Measurements from ENCODE around the gene RPUSD1. TPM values are rescaled to one million over a fixed set of nuclear protein-coding genes. Genes with fewer than 3 reads are reported as not detected.
A peak's percentile ranks its signal among the peaks of the same experiment; 100 is the strongest.

The RPUSD1 gene
- total and polyA plus RNA-seq, 12 donors, result 1.1 to 40.1 (median 20.4) TPM

DNA sequence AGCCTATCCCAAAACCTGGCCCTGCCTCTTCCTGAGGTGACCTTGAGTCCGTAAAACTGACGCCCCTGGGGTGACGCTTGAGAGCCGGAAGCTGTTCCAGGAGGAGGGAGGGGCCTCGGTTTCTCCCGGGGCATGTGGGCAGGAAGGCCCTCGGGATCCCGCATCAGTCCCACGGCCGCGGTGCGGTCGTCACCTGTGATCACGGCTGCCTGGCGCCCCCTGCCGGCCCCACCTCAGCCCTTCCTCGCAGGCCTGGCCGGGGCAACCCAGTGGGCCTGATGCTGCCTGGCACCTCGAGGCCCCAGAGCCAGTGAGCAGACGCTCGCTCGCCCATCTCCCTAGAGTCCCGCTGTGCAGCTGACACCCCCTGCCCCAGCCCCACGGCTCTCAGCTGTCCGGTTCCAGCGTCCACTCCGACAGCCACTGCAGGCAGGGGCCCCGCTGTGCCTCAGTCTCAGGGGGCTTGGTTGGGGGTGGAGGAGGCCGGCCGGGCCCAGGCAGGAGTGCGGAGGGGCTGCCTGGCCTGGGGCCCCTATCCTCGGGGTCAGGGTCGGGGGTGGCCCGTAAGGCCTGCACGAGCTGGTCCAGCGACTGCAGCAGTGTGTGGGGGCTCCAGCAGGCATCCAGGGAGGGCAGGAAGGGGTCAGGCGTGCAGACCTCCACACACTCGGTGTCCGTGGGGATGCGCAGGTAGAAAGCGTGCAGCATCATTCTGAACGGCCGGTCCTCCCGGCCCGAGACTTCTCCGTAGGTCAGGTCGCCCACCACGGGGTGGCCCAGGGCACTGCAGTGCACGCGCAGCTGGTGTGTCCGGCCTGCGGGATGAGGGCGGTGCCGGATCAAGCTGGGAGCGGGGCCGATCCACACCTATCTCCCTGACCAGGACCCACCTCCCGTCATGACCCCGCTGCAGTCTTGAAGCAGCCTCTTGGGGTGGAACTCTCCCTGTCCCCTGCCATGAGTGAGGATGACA lies 2.3 kb downstream of the RPUSD1 start:
- Histone ChIP-seq H3K4me1 (replicated peaks in 1 of 2) (peaks cover 17 to 22% of the 10 kb centered on the region in 2 donors), H3K27ac (no peak overlapping the region), H3K9me3 (replicated peaks in 1 of 3) (no peaks in the 10 kb centered on the region), H3K4me3 (no peak overlapping the region), H3K36me3 (replicated peaks in 1 of 2) (peaks cover 0 to 11% of the 10 kb centered on the region in 2 donors), H3K27me3 (peaks cover 10% of the 10 kb centered on the region)
- WGBS, 4 donors, result 15 to 78% (median 65%) methylated on average over 5 to 58 of the region's 58 CpGs
- peak; percentile 60 to 83 (median 73) for DNase-seq
- no peak for TF ChIP-seq POLR2A (IDR thresholded peaks at IDR 0.05)
- TF ChIP-seq, protein P1, sequence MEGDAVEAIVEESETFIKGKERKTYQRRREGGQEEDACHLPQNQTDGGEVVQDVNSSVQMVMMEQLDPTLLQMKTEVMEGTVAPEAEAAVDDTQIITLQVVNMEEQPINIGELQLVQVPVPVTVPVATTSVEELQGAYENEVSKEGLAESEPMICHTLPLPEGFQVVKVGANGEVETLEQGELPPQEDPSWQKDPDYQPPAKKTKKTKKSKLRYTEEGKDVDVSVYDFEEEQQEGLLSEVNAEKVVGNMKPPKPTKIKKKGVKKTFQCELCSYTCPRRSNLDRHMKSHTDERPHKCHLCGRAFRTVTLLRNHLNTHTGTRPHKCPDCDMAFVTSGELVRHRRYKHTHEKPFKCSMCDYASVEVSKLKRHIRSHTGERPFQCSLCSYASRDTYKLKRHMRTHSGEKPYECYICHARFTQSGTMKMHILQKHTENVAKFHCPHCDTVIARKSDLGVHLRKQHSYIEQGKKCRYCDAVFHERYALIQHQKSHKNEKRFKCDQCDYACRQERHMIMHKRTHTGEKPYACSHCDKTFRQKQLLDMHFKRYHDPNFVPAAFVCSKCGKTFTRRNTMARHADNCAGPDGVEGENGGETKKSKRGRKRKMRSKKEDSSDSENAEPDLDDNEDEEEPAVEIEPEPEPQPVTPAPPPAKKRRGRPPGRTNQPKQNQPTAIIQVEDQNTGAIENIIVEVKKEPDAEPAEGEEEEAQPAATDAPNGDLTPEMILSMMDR (IDR thresholded peaks at IDR 0.05), result peak; percentile 28 to 77 (median 62)
- intact Hi-C loops (cut with DNase I), result loop anchor here in 1 of 2 donors (5.0 kb wide), 1 partner anchor 74 kb away; no protein-coding TSS in a partner anchor

DNA sequence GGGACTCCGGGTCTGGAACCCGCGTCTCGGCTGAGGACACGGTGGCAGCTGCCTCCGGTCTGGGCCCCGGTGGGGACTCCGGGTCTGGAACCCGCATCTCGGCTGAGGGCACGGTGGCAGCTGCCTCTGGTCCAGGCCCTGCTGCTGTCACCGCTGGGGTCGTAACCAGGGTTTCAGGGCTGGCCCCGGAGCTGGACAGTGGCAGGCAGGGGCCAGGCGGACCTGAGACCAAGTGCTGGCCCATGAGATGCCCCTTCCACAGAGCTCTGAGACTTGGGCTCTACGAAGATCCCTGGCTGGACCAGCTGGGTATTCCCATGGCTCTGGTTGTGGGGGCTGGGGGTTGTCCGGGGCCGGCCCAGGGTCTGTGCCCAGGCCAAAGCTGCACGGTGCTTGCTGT lies 3.8 kb downstream of the RPUSD1 start:
- H3K36me3 ChIP-seq (replicated peaks in 1 of 2), result peaks cover 0 to 11% of the 10 kb centered on the region in 2 donors
- DNase-seq, result no peak
- H3K9me3 ChIP-seq (replicated peaks in 1 of 3), result no peaks in the 10 kb centered on the region
- no peak overlapping the region for H3K27ac ChIP-seq
- intact Hi-C loops (cut with DNase I), result loop anchor here in 1 of 2 donors (5.0 kb wide), 1 partner anchor 77 kb away; the partner anchor contains the start of gene FBXL16
- H3K27me3 ChIP-seq, result peaks cover 10% of the 10 kb centered on the region
- H3K4me1 ChIP-seq (replicated peaks in 1 of 2), result peaks cover 17 to 22% of the 10 kb centered on the region in 2 donors
- 78 to 91% (median 90%) methylated on average over 8 to 19 of the region's 19 CpGs; no CpG with 5 or more reads in 1 of the 4 donors for WGBS, 4 donors
- TF ChIP-seq, protein P1 (IDR thresholded peaks at IDR 0.05), result no peak
- no peak for TF ChIP-seq POLR2A (IDR thresholded peaks at IDR 0.05)
- no peak overlapping the region for H3K4me3 ChIP-seq

DNA sequence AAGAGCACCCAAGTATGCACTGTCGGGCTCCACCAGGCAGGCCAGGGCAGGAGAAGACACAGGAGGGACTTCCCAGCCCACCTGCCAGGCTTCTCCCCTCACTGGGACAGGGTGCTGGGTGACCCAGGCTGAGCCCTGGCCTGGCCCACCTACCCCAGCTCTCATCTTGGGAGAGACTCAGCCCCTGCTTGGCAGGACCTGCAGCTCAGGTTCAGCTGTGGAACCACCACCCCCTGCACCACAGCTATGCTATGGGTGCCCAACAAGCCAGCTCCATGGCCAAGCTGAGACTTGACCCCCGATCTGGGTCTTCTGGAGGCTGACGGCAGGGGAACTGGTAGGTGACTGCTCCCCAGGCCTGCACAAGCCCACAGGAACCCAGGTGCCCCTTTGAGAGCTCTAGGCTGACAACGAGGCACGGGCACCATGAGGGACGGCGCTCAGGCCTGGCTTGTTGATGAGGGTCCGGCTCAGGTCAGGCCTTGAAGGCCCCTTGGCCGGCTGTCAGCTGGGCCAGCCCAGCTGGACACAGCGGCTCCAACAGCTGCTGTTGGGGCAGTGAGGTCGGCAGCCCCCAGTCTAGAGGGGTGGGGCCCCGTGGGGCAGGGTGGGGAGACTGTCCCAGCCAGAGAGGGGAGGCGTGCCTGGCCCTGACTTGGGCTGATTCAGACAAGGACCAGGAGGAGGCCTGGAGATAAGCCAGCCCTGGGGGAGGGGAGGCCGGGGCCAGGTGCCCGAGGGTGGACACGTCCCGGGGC lies 4.6 kb downstream of the RPUSD1 start:
- 24 to 51% (median 35%) methylated on average over 4 to 17 of the region's 17 CpGs for WGBS, 4 donors
- intact Hi-C loops (cut with DNase I), result loop anchor here in 1 of 2 donors (5.0 kb wide), 1 partner anchor 76 kb away; the partner anchor contains the start of gene FBXL16
- DNase-seq, result peak; percentile 64 to 77 (median 75)
- Histone ChIP-seq H3K4me1 (replicated peaks in 1 of 2) (peaks cover 11 to 16% of the 10 kb centered on the region in 2 donors), H3K4me3 (no peak overlapping the region), H3K36me3 (replicated peaks in 1 of 2) (peaks cover 0 to 11% of the 10 kb centered on the region in 2 donors), H3K27me3 (peaks cover 13% of the 10 kb centered on the region), H3K27ac (no peak overlapping the region), H3K9me3 (replicated peaks in 1 of 3) (no peaks in the 10 kb centered on the region)
- TF ChIP-seq, protein P1 (IDR thresholded peaks at IDR 0.05), result no peak
- TF ChIP-seq POLR2A (IDR thresholded peaks at IDR 0.05), result no peak
